ENCODE measurements around the gene TMEM218. TPM values are rescaled to one million over a fixed set of nuclear protein-coding genes. Genes with fewer than 3 reads are reported as not detected.

Gene TMEM218
- total and polyA plus RNA-seq, 4 experiments from 2014 or later, result 15.1 to 48.1 (median 21.1) TPM

- Histone ChIP-seq H3K27ac (ENCODE audit: low read depth, low read length) (no peak overlapping the region), H3K36me3 (ENCODE audit: insufficient read depth, low read length) (peaks cover 13% of the 10 kb centered on the region), H3K4me1 (ENCODE audit: insufficient read depth, low read length) (no peaks in the 10 kb centered on the region), H3K4me3 (ENCODE audit: low read length in 2 of 2) (no peak overlapping the region), H3K27me3 (ENCODE audit: insufficient read depth, low read length) (no peaks in the 10 kb centered on the region), H3K9me3 (ENCODE audit: control insufficient read depth in 1 of 2, low read length in 2 of 2) (no peaks in the 10 kb centered on the region)
- ChIA-PET CTCF (ENCODE audit: partially characterized antibody) (interaction anchor here (1.4 to 2.4 kb wide), 2 partner anchors 11 to 40 kb away, joined by 4 to 5 read pairs; no protein-coding TSS in a partner anchor), POLR2A (ENCODE audit: partially characterized antibody) (no interaction called here)
- no peak for DNase-seq
- Mint-ChIP-seq H3K9me3 (no peaks in the 10 kb centered on the region), H3K4me3 (no peak overlapping the region), H3K27ac (no peak overlapping the region), H3K4me1 (peaks cover 0 to 7% (median 2%) of the 10 kb centered on the region in 4 donors), H3K36me3 (peaks cover 47 to 65% of the 10 kb centered on the region in 2 donors), H3K27me3 (no peaks in the 10 kb centered on the region)
- intact Hi-C loops (cut with micrococcal nuclease), result no loop called here
Observed at GRCh38 chr11:125102025-125102424, 9.4 kb downstream of the TMEM218 start.

- Histone ChIP-seq H3K4me1 (ENCODE audit: insufficient read depth, low read length) (no peaks in the 10 kb centered on the region), H3K36me3 (ENCODE audit: insufficient read depth, low read length) (peaks cover 13% of the 10 kb centered on the region), H3K27ac (ENCODE audit: low read depth, low read length) (no peak overlapping the region), H3K9me3 (ENCODE audit: control insufficient read depth in 1 of 2, low read length in 2 of 2) (no peaks in the 10 kb centered on the region), H3K27me3 (ENCODE audit: insufficient read depth, low read length) (no peaks in the 10 kb centered on the region), H3K4me3 (ENCODE audit: low read length in 2 of 2) (no peak overlapping the region)
- intact Hi-C loops (cut with micrococcal nuclease), result no loop called here
- POLR2A ChIA-PET (ENCODE audit: partially characterized antibody), result interaction anchor here (1.2 kb wide), 1 partner anchor 10 kb away, joined by 4 read pairs; the partner anchor contains the start of gene TMEM218
- peaks cover 50 to 64% of the 10 kb centered on the region in 2 donors for H3K36me3 Mint-ChIP-seq
- no peaks in the 10 kb centered on the region for H3K27me3 Mint-ChIP-seq
- H3K9me3 Mint-ChIP-seq, result no peaks in the 10 kb centered on the region
- no peak for DNase-seq
- H3K4me1 Mint-ChIP-seq, result peaks cover 0 to 7% (median 2%) of the 10 kb centered on the region in 4 donors
- H3K27ac Mint-ChIP-seq, result no peak overlapping the region
- H3K4me3 Mint-ChIP-seq, result no peak overlapping the region
- CTCF ChIA-PET (ENCODE audit: partially characterized antibody), result interaction anchor here (0.7 to 1.4 kb wide), 2 partner anchors 8 to 41 kb away, joined by 3 to 4 read pairs; no protein-coding TSS in a partner anchor
Observed at GRCh38 chr11:125101596-125101995, 9.8 kb downstream of the TMEM218 start.

GRCh38 chr11:125100136-125100535 is 11.3 kb downstream of the TMEM218 start:
- H3K9me3 ChIP-seq (ENCODE audit: control insufficient read depth in 1 of 2, low read length in 2 of 2), result no peaks in the 10 kb centered on the region
- Mint-ChIP-seq H3K36me3 (peaks cover 59 to 62% of the 10 kb centered on the region in 2 donors), H3K4me1 (peaks cover 0 to 2% (median under 1%) of the 10 kb centered on the region in 4 donors), H3K27me3 (no peaks in the 10 kb centered on the region), H3K4me3 (no peak overlapping the region), H3K27ac (no peak overlapping the region), H3K9me3 (no peaks in the 10 kb centered on the region)
- DNase-seq, result no peak
- no peaks in the 10 kb centered on the region for H3K27me3 ChIP-seq (ENCODE audit: insufficient read depth, low read length)
- intact Hi-C loops (cut with micrococcal nuclease), result no loop called here
- peaks cover 17% of the 10 kb centered on the region for H3K36me3 ChIP-seq (ENCODE audit: insufficient read depth, low read length)
- no peak overlapping the region for H3K4me3 ChIP-seq (ENCODE audit: low read length in 2 of 2)
- no peaks in the 10 kb centered on the region for H3K4me1 ChIP-seq (ENCODE audit: insufficient read depth, low read length)
- ChIA-PET CTCF (ENCODE audit: partially characterized antibody) (no interaction called here), POLR2A (ENCODE audit: partially characterized antibody) (no interaction called here)
- no peak overlapping the region for H3K27ac ChIP-seq (ENCODE audit: low read depth, low read length)

GRCh38 chr11:125094731-125095130 is 16.7 kb downstream of the TMEM218 start:
- peaks cover 11% of the 10 kb centered on the region for H3K36me3 ChIP-seq (ENCODE audit: insufficient read depth, low read length)
- ChIA-PET POLR2A (ENCODE audit: partially characterized antibody) (no interaction called here), CTCF (ENCODE audit: partially characterized antibody) (no interaction called here)
- no peaks in the 10 kb centered on the region for H3K27me3 ChIP-seq (ENCODE audit: insufficient read depth, low read length)
- no peak overlapping the region for H3K4me3 ChIP-seq (ENCODE audit: low read length in 2 of 2)
- H3K9me3 ChIP-seq (ENCODE audit: control insufficient read depth in 1 of 2, low read length in 2 of 2), result no peaks in the 10 kb centered on the region
- no peak for DNase-seq
- Mint-ChIP-seq H3K9me3 (no peaks in the 10 kb centered on the region), H3K4me3 (no peak overlapping the region), H3K27ac (peak overlapping the region in 1 of 7 donors; percentile 24), H3K4me1 (no peaks in the 10 kb centered on the region), H3K27me3 (no peaks in the 10 kb centered on the region), H3K36me3 (peaks cover 29 to 56% of the 10 kb centered on the region in 2 donors)
- intact Hi-C loops (cut with micrococcal nuclease), result no loop called here
- H3K27ac ChIP-seq (ENCODE audit: low read depth, low read length), result no peak overlapping the region
- no peaks in the 10 kb centered on the region for H3K4me1 ChIP-seq (ENCODE audit: insufficient read depth, low read length)

- H3K36me3 ChIP-seq (ENCODE audit: insufficient read depth, low read length), result peaks cover 11% of the 10 kb centered on the region
- Mint-ChIP-seq H3K4me1 (no peaks in the 10 kb centered on the region), H3K4me3 (no peak overlapping the region), H3K27me3 (no peaks in the 10 kb centered on the region), H3K36me3 (peaks cover 20 to 45% of the 10 kb centered on the region in 2 donors), H3K27ac (no peak overlapping the region), H3K9me3 (no peaks in the 10 kb centered on the region)
- H3K27ac ChIP-seq (ENCODE audit: low read depth, low read length), result no peak overlapping the region
- intact Hi-C loops (cut with micrococcal nuclease), result no loop called here
- ChIA-PET CTCF (ENCODE audit: partially characterized antibody) (interaction anchor here (3.5 to 3.9 kb wide), 2 partner anchors 31 to 48 kb away, joined by 23 to 48 read pairs; no protein-coding TSS in a partner anchor), POLR2A (ENCODE audit: partially characterized antibody) (no interaction called here)
- no peaks in the 10 kb centered on the region for H3K27me3 ChIP-seq (ENCODE audit: insufficient read depth, low read length)
- DNase-seq, result no peak
- no peaks in the 10 kb centered on the region for H3K9me3 ChIP-seq (ENCODE audit: control insufficient read depth in 1 of 2, low read length in 2 of 2)
- H3K4me1 ChIP-seq (ENCODE audit: insufficient read depth, low read length), result no peaks in the 10 kb centered on the region
- no peak overlapping the region for H3K4me3 ChIP-seq (ENCODE audit: low read length in 2 of 2)
Observed at GRCh38 chr11:125093502-125093901, 17.9 kb downstream of the TMEM218 start.

- peak overlapping the region in 1 of 7 donors; percentile 7 for H3K27ac Mint-ChIP-seq
- peaks cover 12 to 37% of the 10 kb centered on the region in 2 donors for H3K36me3 Mint-ChIP-seq
- no peak overlapping the region for H3K4me3 ChIP-seq (ENCODE audit: low read length in 2 of 2)
- ChIA-PET POLR2A (ENCODE audit: partially characterized antibody) (no interaction called here), CTCF (ENCODE audit: partially characterized antibody) (interaction anchor here (3.5 to 3.9 kb wide), 2 partner anchors 32 to 49 kb away, joined by 23 to 48 read pairs; no protein-coding TSS in a partner anchor)
- no peaks in the 10 kb centered on the region for H3K4me1 Mint-ChIP-seq
- no peaks in the 10 kb centered on the region for H3K27me3 Mint-ChIP-seq
- H3K36me3 ChIP-seq (ENCODE audit: insufficient read depth, low read length), result peaks cover 10% of the 10 kb centered on the region
- no peaks in the 10 kb centered on the region for H3K4me1 ChIP-seq (ENCODE audit: insufficient read depth, low read length)
- no peak overlapping the region for H3K4me3 Mint-ChIP-seq
- intact Hi-C loops (cut with micrococcal nuclease), result no loop called here
- no peaks in the 10 kb centered on the region for H3K9me3 ChIP-seq (ENCODE audit: control insufficient read depth in 1 of 2, low read length in 2 of 2)
- no peaks in the 10 kb centered on the region for H3K27me3 ChIP-seq (ENCODE audit: insufficient read depth, low read length)
- no peaks in the 10 kb centered on the region for H3K9me3 Mint-ChIP-seq
- H3K27ac ChIP-seq (ENCODE audit: low read depth, low read length), result no peak overlapping the region
- no peak for DNase-seq
Observed at GRCh38 chr11:125092669-125093068, 18.8 kb downstream of the TMEM218 start.

- H3K27ac Mint-ChIP-seq, result peak overlapping the region in 1 of 7 donors; percentile 7
- CTCF ChIA-PET (ENCODE audit: partially characterized antibody), result interaction anchor here (1.0 to 3.9 kb wide), 5 partner anchors 11 to 50 kb away, joined by 3 to 48 read pairs (median 5); no protein-coding TSS in a partner anchor
- no peaks in the 10 kb centered on the region for H3K4me1 ChIP-seq (ENCODE audit: insufficient read depth, low read length)
Observed at GRCh38 chr11:125091877-125092664, 19.4 kb downstream of the TMEM218 start.

More at GRCh38 chr11:125091877-125092664, 19.4 kb downstream of the TMEM218 start:
- no peaks in the 10 kb centered on the region for H3K27me3 Mint-ChIP-seq
- no peak overlapping the region for H3K4me3 Mint-ChIP-seq
- no peaks in the 10 kb centered on the region for H3K27me3 ChIP-seq (ENCODE audit: insufficient read depth, low read length)
- no peaks in the 10 kb centered on the region for H3K4me1 Mint-ChIP-seq
- H3K27ac ChIP-seq (ENCODE audit: low read depth, low read length), result no peak overlapping the region
- H3K36me3 ChIP-seq (ENCODE audit: insufficient read depth, low read length), result peaks cover 4% of the 10 kb centered on the region
- POLR2A ChIA-PET (ENCODE audit: partially characterized antibody), result no interaction called here
- H3K4me3 ChIP-seq (ENCODE audit: low read length in 2 of 2), result no peak overlapping the region
- H3K9me3 ChIP-seq (ENCODE audit: control insufficient read depth in 1 of 2, low read length in 2 of 2), result no peaks in the 10 kb centered on the region
- no peaks in the 10 kb centered on the region for H3K9me3 Mint-ChIP-seq
- intact Hi-C loops (cut with micrococcal nuclease), result loop anchor here (1.0 kb wide), 1 partner anchor 49 kb away; no protein-coding TSS in a partner anchor
- no peak for DNase-seq
- peaks cover 7 to 32% of the 10 kb centered on the region in 2 donors for H3K36me3 Mint-ChIP-seq
